Pancreas (tissue), 10 donors: Measurements from ENCODE around the gene PTGES2. TPM values are rescaled to one million over a fixed set of nuclear protein-coding genes. Genes with fewer than 3 reads are reported as not detected.

ENCODE experiments used
- ATAC-seq, 4 donors: fragments of 200-7000 bp; cut with Tn5 transposase; one replicate each; pipeline versions ENCODE4 v1.8.0 to v1.9.1; 2020; ENCODE audit warnings: mild to moderate bottlenecking in 4 of 4, moderate library complexity in 4 of 4
- DNase-seq, 6 donors: peaks; one replicate each; pipeline ENCODE4 v3.0.0-alpha.2; 2020
- FAIRE-seq: peaks from 2 replicates; lab custom pipeline; 2012; peaks lifted over from hg19 to GRCh38; lab: Jason Lieb, UNC
- H3K27ac ChIP-seq, 4 donors: fragments of 200-600 bp; sonication (generic); 1 replicate in 3 of 4; 2 replicates in 1 of 4; pipeline versions ENCODE4 v1.5.0 to v1.8.0; 2020
- H3K27me3 ChIP-seq, 4 donors: fragments of 200-600 bp; one replicate each; pipeline ENCODE4 v1.8.0; 2021
- H3K36me3 ChIP-seq, 3 donors: fragments of 200-600 bp; sonication (generic) in 1 of 3; one replicate each; pipeline versions ENCODE4 v1.5.0 to v1.8.0; 2020 to 2021
- H3K4me1 ChIP-seq, 3 donors: fragments of 200-600 bp; one replicate each; pipeline ENCODE4 v1.8.0; 2021
- H3K4me3 ChIP-seq, 4 donors: fragments of 200-600 bp; sonication (generic) in 2 of 4; one replicate each; pipeline versions ENCODE4 v1.5.0 to v1.8.0; 2020 to 2021
- H3K9me3 ChIP-seq, 4 donors: fragments of 200-600 bp; one replicate each; pipeline ENCODE4 v1.8.0; 2021
- WGBS, 2 donors: extraction: QIAGEN DNeasy Blood & Tissue Kit; methylation state at CpG; one replicate each; pipeline ENCODE4 v1.1.7; 2013; 5-methylcytosine and 5-hydroxymethylcytosine counted together
- intact Hi-C, 3 donors: fragments of 100-400 bp; cut with DNase I; formaldehyde crosslinking; loops; one replicate each; pipeline versions ENCODE4 v1.11.1 to v1.14.2; 2022
- polyA plus RNA-seq, 2 donors: library from polyadenylated mRNA; stranded (reverse); fragments of 200-250 nt; gene quantifications; one replicate each; pipeline ENCODE4 v1.2.3, GENCODE V29; 2013
- total RNA-seq, 6 donors: library from RNA; stranded (reverse); fragmentation: NEBNext Ultra II Directional in 4 of 6; extraction: Animal tissue kit (Norgen Biotek cat#: 25700) in 4 of 6; gene quantifications; one replicate each; pipeline versions ENCODE4 v1.2.1 to v1.2.4, GENCODE V29; 2021 to 2023
- TF ChIP-seq, protein P1 (sequence below), 4 donors: fragments of 200-600 bp; sonication (generic) in 3 of 4; IDR thresholded peaks; one replicate each; pipeline versions ENCODE4 v1.5.0 to v1.8.0; 2021; ENCODE audit warnings: antibody characterized with exemption in 4 of 4
- donor health status: healthy with polysubstance abuse.
- donor health status: DM: no; HTN: no; CAD: no; lungs with moderate emphysema.
- donor health status: DM: no; HTN: no; CAD: no.
- donor health status: control.
- donor health status: control.
- donor health status: Bipolar disorder and iron deficiency.
- donor health status: DM: yes; HTN: yes; CAD: no.
- donor health status: DM: no; HTN: no; CAD: no.
- donor health status: DM: no; HTN: no; CAD: no.
- donor health status: DM: yes; HTN: yes; CAD: no.

PTGES2 gene
- total and polyA plus RNA-seq, 8 donors: 25.4 to 78.5 (median 38.4) TPM

DNA sequence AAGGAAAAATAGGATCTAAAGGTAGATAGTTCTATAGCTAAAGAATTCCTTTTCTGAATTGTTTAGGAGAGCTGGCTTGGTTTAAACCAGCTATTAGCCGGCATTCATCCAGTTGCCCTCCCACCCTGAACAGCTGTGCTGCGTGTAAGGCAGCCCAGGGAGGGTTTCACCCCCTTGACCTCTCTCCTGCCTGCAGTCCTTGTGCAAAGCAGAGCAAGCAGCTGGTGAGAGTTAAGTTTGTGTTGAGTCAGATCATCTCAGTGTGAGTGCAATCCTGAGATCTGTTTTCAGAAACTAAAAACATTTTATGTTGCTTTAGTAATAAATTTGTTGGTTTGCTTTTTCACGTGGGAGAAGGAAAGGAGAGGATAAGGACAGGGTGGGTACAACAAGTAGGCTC, 46.5 kb downstream of the PTGES2 start:
- ATAC-seq (peak in 2 of 4 donors; percentile 12 to 32), DNase-seq (peak in 1 of 6 donors; percentile 15), FAIRE-seq (no peak)
- Histone ChIP-seq H3K4me1 (peaks cover 18 to 39% (median 33%) of the 10 kb centered on the region in 3 donors), H3K9me3 (no peaks in the 10 kb centered on the region), H3K36me3 (no peaks in the 10 kb centered on the region), H3K4me3 (no peak overlapping the region), H3K27me3 (no peaks in the 10 kb centered on the region), H3K27ac (peak overlapping the region in 2 of 4 donors; percentile 27 to 37)
- TF ChIP-seq, protein P1, sequence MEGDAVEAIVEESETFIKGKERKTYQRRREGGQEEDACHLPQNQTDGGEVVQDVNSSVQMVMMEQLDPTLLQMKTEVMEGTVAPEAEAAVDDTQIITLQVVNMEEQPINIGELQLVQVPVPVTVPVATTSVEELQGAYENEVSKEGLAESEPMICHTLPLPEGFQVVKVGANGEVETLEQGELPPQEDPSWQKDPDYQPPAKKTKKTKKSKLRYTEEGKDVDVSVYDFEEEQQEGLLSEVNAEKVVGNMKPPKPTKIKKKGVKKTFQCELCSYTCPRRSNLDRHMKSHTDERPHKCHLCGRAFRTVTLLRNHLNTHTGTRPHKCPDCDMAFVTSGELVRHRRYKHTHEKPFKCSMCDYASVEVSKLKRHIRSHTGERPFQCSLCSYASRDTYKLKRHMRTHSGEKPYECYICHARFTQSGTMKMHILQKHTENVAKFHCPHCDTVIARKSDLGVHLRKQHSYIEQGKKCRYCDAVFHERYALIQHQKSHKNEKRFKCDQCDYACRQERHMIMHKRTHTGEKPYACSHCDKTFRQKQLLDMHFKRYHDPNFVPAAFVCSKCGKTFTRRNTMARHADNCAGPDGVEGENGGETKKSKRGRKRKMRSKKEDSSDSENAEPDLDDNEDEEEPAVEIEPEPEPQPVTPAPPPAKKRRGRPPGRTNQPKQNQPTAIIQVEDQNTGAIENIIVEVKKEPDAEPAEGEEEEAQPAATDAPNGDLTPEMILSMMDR (IDR thresholded peaks at IDR 0.05): no peak
- WGBS, 2 donors: 58 to 67% methylated on average over 3 of the region's 3 CpGs
- intact Hi-C loops: no loop called here

- FAIRE-seq: no peak
- intact Hi-C loops: no loop called here
- peak overlapping the region in 1 of 4 donors; percentile 68 for H3K27ac ChIP-seq
Observed at GRCh38 chr9:128080206-128080605, 47.3 kb downstream of the PTGES2 start.

DNA sequence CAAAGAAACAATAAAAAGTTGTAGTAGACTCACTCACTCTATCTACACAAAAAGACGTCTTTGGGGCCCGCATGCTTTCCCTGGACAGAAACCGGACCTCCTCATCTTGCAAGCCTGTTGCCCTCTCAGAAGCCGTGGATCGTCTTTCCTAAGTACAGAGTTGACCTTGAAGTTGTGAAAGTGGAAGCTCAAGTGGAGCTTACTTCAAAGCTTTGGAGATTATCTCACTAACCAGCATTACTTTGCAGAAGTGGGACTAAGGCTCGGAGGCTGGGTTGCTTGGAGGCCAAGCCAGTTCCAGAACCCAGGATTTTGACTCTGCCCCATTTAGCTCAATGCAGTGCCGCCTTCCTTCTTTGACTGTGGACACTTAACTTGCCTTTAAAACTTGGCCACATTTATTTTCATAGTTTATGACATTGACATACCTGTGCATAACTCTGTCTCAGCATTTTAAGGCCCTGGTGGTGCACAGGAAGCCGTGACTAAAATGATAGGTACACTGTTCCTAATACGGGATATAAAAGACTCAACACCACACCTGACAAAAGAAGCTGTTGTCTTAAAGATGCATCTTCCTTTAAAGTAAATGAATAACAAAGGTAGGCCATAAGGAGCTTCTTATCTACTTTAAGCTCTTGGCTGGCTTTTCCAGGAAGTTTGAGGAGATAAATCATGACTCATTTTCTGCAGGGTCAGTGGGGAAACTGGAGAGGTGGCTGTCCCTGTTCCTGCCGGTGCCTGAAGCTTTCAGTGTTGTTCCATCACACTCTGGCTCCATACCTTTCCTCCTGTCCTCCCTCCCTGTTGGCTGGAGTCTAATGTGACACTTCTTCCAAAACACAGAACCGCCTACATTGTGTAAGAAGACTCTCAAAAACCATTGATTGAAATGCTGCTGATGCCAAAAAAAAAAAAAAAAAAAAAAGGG, 48.8 kb downstream of the PTGES2 start:
- WGBS, 2 donors: 39 to 45% methylated on average over 11 of the region's 11 CpGs
- Histone ChIP-seq H3K4me3 (no peak overlapping the region), H3K36me3 (no peaks in the 10 kb centered on the region), H3K4me1 (peaks cover 18 to 42% (median 33%) of the 10 kb centered on the region in 3 donors), H3K27ac (peak overlapping the region; percentile 17 to 82 (median 58)), H3K27me3 (no peaks in the 10 kb centered on the region), H3K9me3 (no peaks in the 10 kb centered on the region)
- ATAC-seq: peak; percentile 78 to 88 (median 83)
- intact Hi-C loops: no loop called here
- TF ChIP-seq, protein P1 (IDR thresholded peaks at IDR 0.05): no peak
- peak in 3 of 6 donors; percentile 12 to 72 (median 55) for DNase-seq
- no peak for FAIRE-seq

More at GRCh38 chr9:128080206-128080605, 47.3 kb downstream of the PTGES2 start:
- Histone ChIP-seq H3K4me3 (no peak overlapping the region), H3K27me3 (no peaks in the 10 kb centered on the region), H3K4me1 (peaks cover 18 to 39% (median 33%) of the 10 kb centered on the region in 3 donors), H3K36me3 (no peaks in the 10 kb centered on the region), H3K9me3 (no peaks in the 10 kb centered on the region)
- ATAC-seq (no peak), DNase-seq (no peak)
- WGBS, 2 donors: 96 to 98% methylated on average over 5 of the region's 5 CpGs
- TF ChIP-seq, protein P1 (IDR thresholded peaks at IDR 0.05): no peak

DNA sequence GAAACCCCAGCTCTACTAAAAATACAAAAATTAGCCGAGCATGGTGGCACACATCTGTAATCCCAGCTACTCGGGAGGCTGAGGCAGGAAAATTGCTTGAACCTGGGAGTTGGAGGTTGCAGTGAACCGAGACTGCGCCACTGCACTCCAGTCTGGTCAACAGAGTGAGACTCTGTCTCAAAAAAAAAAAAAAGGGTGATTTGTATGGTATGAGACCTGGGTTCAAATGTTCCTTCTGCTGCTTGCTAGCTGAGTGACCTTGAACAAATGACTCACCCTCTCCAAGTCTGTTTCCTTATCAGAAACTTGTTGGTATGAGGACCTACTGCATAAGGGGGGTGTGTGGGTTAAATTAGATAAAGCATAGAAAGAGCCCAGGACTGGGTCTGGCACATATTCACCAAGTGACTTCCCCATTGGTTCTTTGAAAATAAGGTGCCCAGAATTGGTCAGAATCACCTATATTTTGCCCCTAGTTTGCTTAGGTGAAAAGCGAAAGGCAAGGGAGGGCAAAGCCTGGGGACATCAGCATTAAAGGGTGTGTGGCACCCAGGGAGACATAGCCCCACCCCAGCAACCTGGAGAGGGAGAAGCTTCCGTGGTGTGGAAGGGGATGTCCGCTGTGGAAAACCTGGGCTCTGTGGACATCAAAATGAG, 49.6 kb downstream of the PTGES2 start:
- WGBS, 2 donors: 89 to 94% methylated on average over 7 of the region's 7 CpGs
- peak overlapping the region in 3 of 4 donors; percentile 17 to 82 (median 68) for H3K27ac ChIP-seq
- peaks cover 19 to 50% (median 34%) of the 10 kb centered on the region in 3 donors for H3K4me1 ChIP-seq
- H3K9me3 ChIP-seq: no peaks in the 10 kb centered on the region
- TF ChIP-seq, protein P1 (IDR thresholded peaks at IDR 0.05): no peak
- no peaks in the 10 kb centered on the region for H3K27me3 ChIP-seq
- H3K36me3 ChIP-seq: no peaks in the 10 kb centered on the region
- peak; percentile 49 to 60 (median 55) for ATAC-seq
- DNase-seq: peak in 1 of 6 donors; percentile 7
- intact Hi-C loops: no loop called here
- FAIRE-seq: no peak
- no peak overlapping the region for H3K4me3 ChIP-seq
